ENCODE measurements around the gene SANBR.
"Not testable (repeated sequence)": the region's sequence is repeated elsewhere in the genome, so short reads cannot be mapped to it uniquely, and the experiment has no call there.

SANBR gene

GRCh38 chr2:61065714-61066709 lies at the start of gene SANBR:
SANBR (plus strand) TSS chr2:61065871; CDS start chr2:61070351, 4,480 bp downstream.
- peak; percentile 61 for DNase-seq (ENCODE audit: low read depth)

GRCh38 chr2:61015976-61016375 lies 49.7 kb upstream of the SANBR start:
- DNase-seq (ENCODE audit: low read depth), result no peak

DNA sequence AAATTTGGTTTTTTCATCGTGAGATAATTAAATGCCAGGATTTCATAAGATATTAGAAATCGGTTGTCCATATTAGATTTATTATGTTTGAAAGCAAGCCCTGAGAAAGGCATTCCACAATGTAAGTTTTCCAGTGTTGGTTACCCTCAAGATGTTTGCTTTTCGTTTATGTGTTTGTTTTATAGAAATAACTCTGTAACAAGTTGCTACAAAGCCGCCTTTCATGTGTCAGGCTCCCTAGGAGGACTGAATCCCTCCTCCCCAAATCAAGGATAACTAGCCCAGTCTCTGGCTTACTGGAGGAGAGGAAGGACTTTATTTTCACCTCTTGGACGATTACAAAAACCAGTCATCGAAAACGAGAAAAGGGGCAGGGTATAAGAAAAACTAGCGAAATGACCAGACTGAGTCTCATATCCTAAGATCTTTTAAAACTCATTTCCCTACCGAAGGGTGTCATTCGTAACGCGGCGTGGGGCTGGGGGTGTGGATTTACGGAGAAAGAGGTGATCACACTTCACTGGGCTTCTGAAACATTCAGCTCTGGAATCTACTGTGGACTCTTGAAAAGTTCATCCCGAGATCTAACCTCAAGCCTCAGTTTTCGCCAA lies 49.2 kb upstream of the SANBR start:
- DNase-seq (ENCODE audit: low read depth), result no peak

DNA sequence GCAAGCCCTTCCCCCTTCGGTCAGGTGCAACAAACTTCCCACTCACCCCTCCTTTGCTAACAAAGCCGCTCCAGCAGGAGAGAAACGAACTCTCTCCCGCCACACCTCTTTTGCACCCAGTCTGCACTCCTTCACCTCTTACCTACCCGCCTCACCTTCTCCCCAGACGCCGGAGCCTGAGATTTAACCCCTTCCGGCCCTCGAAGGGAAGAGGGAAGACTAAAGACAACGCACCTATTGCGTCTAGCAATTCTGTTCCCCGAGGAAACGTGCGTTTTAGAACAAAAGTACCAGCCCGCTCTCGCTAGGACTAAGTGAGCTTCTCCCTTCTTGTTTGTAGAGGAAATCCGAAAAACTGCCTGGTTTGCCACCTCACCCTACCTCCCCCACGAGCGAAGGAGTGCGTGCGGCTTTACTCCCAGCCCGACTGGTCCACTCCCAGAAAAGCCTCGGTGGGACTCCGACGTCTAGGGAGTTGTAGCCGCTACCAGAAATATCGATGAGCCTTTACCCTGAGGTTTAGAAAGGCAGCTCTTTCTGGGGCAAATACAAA lies 48.6 kb upstream of the SANBR start:
- peak; percentile 77 for DNase-seq (ENCODE audit: low read depth)

GRCh38 chr2:61017556-61018317 lies 47.9 kb upstream of the SANBR start, which contains the start of the genes PEX13 and PUS10:
PEX13 (plus strand) TSS chr2:61017720; CDS start chr2:61017760, 40 bp downstream.
PUS10 (minus strand) TSS chr2:61018255; CDS start chr2:61011890, 6,365 bp downstream.
- DNase-seq (ENCODE audit: low read depth), result peak; percentile 69

DNA sequence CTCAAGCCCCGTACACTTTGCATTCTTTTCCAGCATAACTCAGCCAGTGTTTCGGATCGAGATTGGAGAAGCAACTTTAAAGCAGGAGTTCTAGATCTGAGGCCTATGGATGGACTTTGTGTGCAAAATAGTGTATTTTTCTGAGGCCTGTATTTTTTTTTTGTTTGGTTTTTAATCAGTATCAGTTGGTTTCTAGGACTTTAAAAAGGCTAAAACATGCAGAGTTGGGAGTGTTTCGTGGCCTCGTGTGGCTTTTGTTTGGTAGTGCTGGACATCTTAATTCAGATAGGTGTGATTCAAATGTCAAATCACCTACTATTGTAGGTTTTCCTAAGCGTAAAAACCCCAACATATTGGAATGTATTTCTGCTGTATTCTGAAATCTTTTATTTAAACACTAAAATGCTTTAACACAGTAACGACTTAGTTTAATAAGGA lies 47.3 kb upstream of the SANBR start:
- DNase-seq (ENCODE audit: low read depth), result peak; percentile 72

- no peak for DNase-seq (ENCODE audit: low read depth)
Observed at GRCh38 chr2:61018798-61019197, 46.9 kb upstream of the SANBR start.

DNA sequence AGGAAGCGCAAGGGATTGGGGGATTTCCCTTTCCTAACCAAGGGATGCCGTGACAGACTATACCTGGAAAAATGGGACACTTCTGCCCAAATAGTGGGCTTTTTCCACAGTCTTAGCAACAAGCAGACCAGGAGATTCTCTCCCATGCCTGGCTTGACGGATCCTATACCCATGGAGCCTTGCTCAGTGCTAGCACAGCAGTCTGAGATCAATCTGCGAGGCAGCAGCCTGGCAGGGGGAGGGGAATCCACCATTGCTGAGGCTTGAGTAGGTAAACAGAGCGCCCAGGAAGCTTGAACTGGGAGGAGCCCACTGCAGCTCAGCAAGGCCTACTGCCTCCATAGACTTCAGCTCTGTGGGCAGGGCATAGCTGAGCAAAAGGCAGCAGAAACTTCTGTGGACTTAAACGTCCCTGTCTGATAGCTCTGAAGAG lies 44.4 kb upstream of the SANBR start:
- no peak for DNase-seq (ENCODE audit: low read depth)

GRCh38 chr2:61023670-61024069 lies 42.0 kb upstream of the SANBR start:
- DNase-seq (ENCODE audit: low read depth), result no peak

DNA sequence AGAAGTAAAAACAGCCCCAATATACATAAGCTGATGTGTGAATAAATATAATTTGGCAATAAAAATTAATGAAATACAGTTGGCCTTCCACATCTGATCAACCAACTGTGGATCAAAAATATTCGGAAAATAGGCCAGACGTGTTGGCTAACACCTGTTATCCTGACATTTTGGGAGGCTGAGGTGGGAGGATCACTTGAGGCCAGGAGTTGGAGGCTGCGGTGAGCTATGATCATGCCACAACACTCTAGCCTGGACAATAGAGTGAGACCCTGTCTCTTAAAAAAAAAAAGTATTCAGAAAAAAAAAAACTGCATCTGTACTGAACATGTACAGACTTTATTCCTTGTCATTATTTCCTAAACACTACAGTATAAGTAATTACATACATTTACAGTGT lies 36.1 kb upstream of the SANBR start:
- no peak for DNase-seq (ENCODE audit: low read depth)

DNA sequence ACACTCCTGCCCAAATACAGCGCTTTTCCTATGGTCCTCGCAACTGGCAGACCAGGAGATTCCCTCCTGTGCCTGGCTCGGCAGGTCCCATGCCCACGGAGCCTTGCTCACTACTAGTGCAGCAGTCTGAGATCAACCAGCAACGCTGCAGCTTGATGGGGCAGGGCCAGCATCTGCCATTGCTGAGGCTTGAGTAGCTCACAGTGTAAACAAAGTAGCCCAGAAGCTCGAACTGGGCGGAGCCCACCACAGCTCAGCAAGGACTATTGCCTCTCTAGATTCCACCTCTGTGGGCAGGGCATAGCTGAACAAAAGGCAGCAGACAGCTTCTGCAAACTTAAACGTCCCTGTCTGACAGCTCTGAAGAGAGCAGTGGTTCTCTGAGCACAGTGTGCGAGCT lies 31.1 kb upstream of the SANBR start:
- not testable (repeated sequence) for DNase-seq (ENCODE audit: low read depth)

DNA sequence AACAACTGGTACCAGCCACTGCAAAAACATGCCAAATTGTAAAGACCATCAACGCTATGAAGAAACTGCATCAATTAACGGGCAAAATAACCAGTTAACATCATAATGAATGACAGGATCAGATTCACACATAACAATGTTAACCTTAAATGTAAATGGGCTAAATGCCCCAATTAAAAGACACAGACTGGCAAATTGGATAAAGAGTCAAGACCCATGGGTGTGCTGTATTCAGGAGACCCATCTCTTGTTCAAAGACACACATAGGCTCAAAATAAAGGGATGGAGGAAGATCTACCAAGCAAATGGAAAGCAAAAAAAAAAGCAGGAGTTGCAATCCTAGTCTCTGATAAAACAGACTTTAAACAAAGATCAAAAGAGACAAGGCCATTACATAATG lies 29.0 kb upstream of the SANBR start:
- DNase-seq (ENCODE audit: low read depth), result not testable (repeated sequence)

GRCh38 chr2:61042807-61043206 lies 22.9 kb upstream of the SANBR start:
- DNase-seq (ENCODE audit: low read depth), result no peak

- no peak for DNase-seq (ENCODE audit: low read depth)
Observed at GRCh38 chr2:61044636-61045035, 21.0 kb upstream of the SANBR start.

- no peak for DNase-seq (ENCODE audit: low read depth)
Observed at GRCh38 chr2:61045226-61045625, 20.4 kb upstream of the SANBR start.

DNA sequence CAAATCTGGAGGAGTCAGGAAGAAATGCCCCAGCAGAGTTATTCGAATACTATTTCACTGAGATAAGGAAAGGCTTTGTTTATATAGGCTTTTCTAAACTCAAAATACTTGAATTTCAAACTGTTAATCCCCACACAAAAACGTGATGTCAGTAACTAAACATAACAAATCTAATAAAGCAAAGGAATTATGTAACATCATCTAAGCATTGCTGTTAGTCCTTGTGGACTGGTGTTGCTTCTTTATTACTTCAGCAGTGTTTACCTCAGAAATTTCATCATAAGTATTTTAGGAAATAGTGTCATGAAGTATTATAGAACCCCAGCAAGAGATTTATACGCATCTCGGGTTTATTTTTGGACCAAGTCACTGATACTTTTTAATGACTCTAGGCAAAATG lies 19.7 kb upstream of the SANBR start:
- peak; percentile 55 for DNase-seq (ENCODE audit: low read depth)

GRCh38 chr2:61055557-61055956 lies 10.1 kb upstream of the SANBR start:
- no peak for DNase-seq (ENCODE audit: low read depth)

DNA sequence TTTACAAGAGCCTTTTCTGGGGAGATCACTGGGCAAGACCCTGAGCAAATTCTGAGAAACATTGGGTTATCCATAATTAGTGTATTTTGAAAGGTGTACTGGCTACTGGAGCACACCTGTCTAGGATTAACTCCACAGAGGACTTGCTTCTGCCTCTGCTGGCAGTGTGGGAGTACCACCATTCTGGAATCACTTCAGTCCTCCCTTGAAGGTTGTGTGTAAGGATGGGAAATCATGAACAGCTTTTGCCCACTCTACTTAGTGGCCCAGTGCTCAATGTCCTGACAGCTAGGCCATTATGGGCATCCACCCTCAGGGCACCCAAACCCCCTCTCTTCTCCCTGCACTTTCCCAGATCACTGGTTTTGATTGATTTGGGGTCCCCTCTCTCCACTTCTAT lies 8.1 kb upstream of the SANBR start:
- DNase-seq (ENCODE audit: low read depth), result no peak

DNA sequence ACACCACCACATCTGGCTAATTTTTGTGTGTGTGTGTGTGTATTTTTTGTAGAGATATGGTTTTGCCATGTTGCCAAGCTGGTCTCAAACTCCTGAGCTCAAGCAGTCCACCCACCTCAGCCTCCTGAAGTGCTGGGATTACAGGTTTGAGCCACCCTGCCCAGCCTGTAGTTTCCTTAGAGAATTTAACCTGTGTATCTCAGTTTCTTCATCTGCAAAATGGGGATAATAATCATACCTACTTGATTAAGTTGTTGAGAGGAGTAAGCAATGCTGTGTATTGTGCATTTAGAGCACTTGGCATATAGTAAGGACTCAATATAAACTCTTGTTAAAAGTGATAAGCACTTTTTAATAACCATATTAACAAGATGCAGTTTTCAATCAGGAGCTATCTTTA lies 6.3 kb upstream of the SANBR start:
- no peak for DNase-seq (ENCODE audit: low read depth)

DNA sequence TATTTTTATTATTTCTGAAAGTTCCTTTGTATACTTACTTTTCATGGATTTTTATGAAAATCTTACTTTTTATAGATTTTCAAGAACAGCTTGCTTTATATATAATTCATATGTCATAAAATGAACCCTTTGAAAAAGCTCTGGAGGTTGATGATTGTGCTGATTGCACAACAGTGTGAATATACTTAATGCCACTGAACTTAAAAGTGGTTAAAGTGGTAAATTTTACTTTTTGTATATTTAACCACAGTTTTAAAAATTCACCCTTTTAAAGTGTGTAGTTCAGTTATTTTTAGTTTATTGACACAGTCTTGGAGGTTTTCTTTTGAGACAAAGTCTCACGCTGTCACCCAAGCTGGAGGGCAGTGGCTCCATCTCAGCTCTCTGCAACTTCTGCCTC lies 8.4 kb downstream of the SANBR start:
- DNase-seq (ENCODE audit: low read depth), result peak; percentile 18

- DNase-seq (ENCODE audit: low read depth), result no peak
Observed at GRCh38 chr2:61085883-61086282, 20.2 kb downstream of the SANBR start.

- no peak for DNase-seq (ENCODE audit: low read depth)
Observed at GRCh38 chr2:61089797-61090196, 24.1 kb downstream of the SANBR start.

Measured in amniotic epithelial cell (primary cell).